ENCODE data around the gene SLC17A3.

SLC17A3 gene, protein sequence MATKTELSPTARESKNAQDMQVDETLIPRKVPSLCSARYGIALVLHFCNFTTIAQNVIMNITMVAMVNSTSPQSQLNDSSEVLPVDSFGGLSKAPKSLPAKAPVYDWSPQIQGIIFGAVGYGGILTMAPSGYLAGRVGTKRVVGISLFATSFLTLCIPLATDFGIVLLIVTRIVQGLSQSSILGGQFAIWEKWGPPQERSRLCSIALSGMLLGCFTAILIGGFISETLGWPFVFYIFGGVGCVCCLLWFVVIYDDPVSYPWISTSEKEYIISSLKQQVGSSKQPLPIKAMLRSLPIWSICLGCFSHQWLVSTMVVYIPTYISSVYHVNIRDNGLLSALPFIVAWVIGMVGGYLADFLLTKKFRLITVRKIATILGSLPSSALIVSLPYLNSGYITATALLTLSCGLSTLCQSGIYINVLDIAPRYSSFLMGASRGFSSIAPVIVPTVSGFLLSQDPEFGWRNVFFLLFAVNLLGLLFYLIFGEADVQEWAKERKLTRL

DNA sequence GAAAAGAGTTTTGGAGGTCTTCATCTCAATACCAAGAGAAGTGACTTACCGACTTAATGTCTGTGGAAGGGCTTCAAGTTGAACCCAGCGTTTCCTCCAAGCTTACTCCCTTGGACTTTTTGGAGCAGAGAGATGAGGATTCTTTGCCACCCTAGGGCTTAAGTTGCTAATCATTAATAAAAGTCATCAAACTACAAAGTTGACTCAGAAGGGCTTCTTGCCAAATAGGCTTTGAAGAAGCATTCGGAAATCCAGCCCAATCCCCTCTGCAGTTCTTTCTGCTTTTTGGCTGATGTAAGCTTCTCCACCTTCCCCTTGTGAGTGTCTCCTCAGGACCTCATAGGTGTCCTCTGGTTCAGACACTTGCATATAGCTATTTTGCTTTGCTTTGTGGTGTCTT lies at the start of gene SLC17A3:
Gene SLC17A3 (minus strand): TSS at position 126 of the 400 bp plus-strand sequence. CDS start 5,856 bp downstream, outside the sequence.
- in situ Hi-C loops (cut with HindIII; ENCODE audit: low sequenced_read_pairs): no loop called here

GRCh38 chr6:25922301-25922700 lies 48.3 kb upstream of the SLC17A3 start:
- in situ Hi-C loops (cut with HindIII; ENCODE audit: low sequenced_read_pairs): no loop called here

- in situ Hi-C loops (cut with HindIII; ENCODE audit: low sequenced_read_pairs): no loop called here
Observed at GRCh38 chr6:25921525-25922203, 47.6 kb upstream of the SLC17A3 start.

DNA sequence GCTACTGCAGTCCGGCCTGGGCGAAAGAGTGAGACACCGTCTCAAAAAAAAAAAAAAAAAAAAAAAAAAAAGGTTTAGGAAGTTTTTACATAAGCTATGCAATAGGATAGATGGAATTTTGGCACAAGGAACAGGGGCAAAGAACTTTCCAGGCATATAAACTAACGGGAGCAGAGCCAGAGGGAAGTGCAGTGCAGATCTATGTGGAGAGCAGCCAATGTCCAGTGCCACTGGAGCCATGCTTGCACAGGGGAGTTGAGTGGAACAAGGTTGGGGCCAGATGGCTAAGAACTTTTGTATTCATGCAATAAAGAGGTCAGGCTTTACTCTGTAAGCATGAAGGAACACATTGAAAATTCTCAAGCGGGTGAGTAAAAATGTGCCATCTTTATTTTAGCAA lies 45.6 kb upstream of the SLC17A3 start:
- in situ Hi-C loops (cut with HindIII; ENCODE audit: low sequenced_read_pairs): no loop called here

GRCh38 chr6:25918083-25918683 lies 44.1 kb upstream of the SLC17A3 start:
- in situ Hi-C loops (cut with HindIII; ENCODE audit: low sequenced_read_pairs): no loop called here

DNA sequence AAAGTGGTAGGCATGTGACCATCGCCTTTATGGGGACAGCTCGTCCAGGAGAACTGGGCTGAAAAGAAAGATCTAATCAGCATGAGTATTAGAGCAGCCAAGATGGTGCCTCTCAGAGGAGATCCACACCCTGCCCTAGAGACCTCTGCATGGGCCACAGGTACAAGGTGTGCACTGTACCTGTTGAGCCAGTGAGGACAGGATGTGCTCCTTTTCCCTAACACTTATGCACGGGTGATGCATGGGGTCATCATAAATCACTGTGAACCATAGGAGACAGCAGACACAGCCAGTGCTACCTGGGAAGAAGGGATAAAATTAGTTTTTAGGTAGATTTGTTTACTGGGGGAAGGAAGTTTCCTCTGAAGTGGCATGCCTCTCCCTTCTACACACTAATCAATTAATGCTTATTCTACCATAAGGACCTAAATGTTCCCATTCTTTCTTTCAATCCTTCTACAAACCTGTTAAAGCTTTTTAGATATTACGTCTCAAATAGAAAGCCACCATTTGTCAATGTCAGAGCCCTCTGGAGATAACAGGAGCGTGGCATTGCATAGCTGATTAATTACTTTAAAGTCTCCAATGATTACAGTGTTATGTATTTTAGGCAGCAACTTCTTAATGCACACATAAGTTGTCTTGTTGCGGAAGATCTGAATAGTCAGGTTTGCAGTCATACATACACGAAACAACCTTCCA lies 42.9 kb upstream of the SLC17A3 start:
- in situ Hi-C loops (cut with HindIII; ENCODE audit: low sequenced_read_pairs): no loop called here

GRCh38 chr6:25916330-25916729 lies 42.3 kb upstream of the SLC17A3 start:
- in situ Hi-C loops (cut with HindIII; ENCODE audit: low sequenced_read_pairs): no loop called here

- in situ Hi-C loops (cut with HindIII; ENCODE audit: low sequenced_read_pairs): no loop called here
Observed at GRCh38 chr6:25913741-25914140, 39.7 kb upstream of the SLC17A3 start.

DNA sequence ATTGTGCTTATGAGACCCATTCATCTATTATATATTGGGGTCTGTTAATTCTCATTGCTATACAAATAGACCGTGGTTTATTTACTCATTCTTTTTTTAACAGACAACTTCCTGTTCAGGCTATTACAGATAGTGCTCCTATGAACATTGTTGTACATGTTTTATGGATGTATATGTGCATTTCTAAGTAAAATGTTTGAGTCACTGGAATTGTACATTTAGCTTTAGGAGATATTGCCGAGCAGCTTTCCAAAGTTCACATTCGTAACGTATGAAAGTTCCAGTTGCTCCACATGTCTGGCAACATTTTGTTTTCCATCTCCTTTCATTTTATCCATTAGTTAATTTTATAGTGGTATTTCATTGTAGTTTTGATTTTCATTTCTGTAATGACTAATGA lies 37.3 kb upstream of the SLC17A3 start:
- in situ Hi-C loops (cut with HindIII; ENCODE audit: low sequenced_read_pairs): no loop called here

DNA sequence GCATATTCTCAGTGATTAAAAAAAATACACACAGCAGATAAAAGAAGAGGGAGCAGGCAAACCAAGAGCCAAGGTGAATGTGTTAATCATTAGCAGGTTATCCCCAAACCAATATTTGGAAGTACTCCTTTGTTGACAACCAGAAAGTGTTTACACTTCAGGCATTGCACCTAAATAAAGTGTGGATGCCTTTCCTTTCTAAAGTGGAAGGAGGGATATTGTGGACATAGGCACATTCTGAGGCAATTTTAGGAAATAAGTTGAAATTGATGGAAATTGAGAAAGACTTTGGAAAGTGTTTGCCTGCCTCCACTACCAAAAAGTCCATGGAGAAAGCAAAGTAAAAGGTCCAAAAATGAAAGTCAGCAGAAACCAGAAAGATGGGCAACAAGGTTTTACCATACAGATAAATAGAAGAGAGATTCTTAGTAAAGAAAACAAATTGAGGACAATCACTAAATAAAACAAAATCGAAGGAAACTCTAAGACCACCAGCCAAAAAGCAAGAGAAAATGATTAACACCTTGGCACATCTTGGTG lies 33.5 kb upstream of the SLC17A3 start:
- in situ Hi-C loops (cut with HindIII; ENCODE audit: low sequenced_read_pairs): no loop called here

DNA sequence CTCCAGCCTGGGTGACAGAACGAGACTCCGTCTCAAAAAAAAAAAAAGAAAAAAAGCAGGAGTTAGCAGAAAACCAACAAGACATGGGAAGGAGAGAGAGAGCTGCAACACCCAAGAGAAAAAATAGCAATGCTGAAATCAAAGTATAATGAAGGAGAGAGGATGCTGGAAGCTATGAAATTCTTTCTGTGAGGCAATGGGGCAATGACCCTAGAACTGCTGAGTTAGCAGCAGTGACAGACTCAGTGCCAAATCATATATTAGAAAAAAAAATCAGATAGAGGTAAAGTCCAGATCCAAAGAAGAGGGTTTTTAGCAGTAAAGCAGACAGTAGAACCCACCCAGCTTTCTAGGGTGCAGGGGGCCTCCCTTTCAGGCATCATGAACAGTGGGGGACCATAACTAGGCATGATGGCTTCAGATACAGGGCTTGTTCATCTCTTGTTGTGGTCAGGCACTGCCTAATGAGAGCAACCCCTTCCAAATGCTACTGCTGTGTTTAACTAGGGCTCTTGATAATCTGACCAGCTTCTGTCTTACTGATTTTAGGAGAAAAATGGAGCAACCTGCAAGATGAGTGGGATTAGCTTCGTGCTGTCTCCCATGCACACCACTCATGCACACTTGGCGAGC lies 29.5 kb upstream of the SLC17A3 start:
- in situ Hi-C loops (cut with HindIII; ENCODE audit: low sequenced_read_pairs): no loop called here

GRCh38 chr6:25902071-25902470 lies 28.0 kb upstream of the SLC17A3 start:
- in situ Hi-C loops (cut with HindIII; ENCODE audit: low sequenced_read_pairs): no loop called here

- in situ Hi-C loops (cut with HindIII; ENCODE audit: low sequenced_read_pairs): no loop called here
Observed at GRCh38 chr6:25900843-25901242, 26.8 kb upstream of the SLC17A3 start.

GRCh38 chr6:25899580-25900408 lies 25.8 kb upstream of the SLC17A3 start:
- in situ Hi-C loops (cut with HindIII; ENCODE audit: low sequenced_read_pairs): no loop called here

- in situ Hi-C loops (cut with HindIII; ENCODE audit: low sequenced_read_pairs): no loop called here
Observed at GRCh38 chr6:25899123-25899522, 25.1 kb upstream of the SLC17A3 start.

- in situ Hi-C loops (cut with HindIII; ENCODE audit: low sequenced_read_pairs): no loop called here
Observed at GRCh38 chr6:25898289-25898977, 24.4 kb upstream of the SLC17A3 start.

GRCh38 chr6:25896252-25896651 lies 22.2 kb upstream of the SLC17A3 start:
- in situ Hi-C loops (cut with HindIII; ENCODE audit: low sequenced_read_pairs): no loop called here

GRCh38 chr6:25895771-25896170 lies 21.7 kb upstream of the SLC17A3 start:
- in situ Hi-C loops (cut with HindIII; ENCODE audit: low sequenced_read_pairs): no loop called here

- in situ Hi-C loops (cut with HindIII; ENCODE audit: low sequenced_read_pairs): no loop called here
Observed at GRCh38 chr6:25893778-25894177, 19.7 kb upstream of the SLC17A3 start.
